Inferior parietal cortex (tissue), 1 donor: ENCODE data around the gene CLCN1.
"Not testable (repeated sequence)": the region's sequence is repeated elsewhere in the genome, so short reads cannot be mapped to it uniquely, and the experiment has no call there.

Experiments
- DNase-seq: peaks from one replicate; pipeline ENCODE4 v3.0.0-alpha.2; 2016; ENCODE audit errors: extremely low spot score

The CLCN1 gene

GRCh38 chr7:143384661-143385631 is 69.0 kb downstream of the CLCN1 start:
- DNase-seq = no peak

- DNase-seq = no peak
Measured at GRCh38 chr7:143385891-143386781, 70.2 kb downstream of the CLCN1 start.

DNA sequence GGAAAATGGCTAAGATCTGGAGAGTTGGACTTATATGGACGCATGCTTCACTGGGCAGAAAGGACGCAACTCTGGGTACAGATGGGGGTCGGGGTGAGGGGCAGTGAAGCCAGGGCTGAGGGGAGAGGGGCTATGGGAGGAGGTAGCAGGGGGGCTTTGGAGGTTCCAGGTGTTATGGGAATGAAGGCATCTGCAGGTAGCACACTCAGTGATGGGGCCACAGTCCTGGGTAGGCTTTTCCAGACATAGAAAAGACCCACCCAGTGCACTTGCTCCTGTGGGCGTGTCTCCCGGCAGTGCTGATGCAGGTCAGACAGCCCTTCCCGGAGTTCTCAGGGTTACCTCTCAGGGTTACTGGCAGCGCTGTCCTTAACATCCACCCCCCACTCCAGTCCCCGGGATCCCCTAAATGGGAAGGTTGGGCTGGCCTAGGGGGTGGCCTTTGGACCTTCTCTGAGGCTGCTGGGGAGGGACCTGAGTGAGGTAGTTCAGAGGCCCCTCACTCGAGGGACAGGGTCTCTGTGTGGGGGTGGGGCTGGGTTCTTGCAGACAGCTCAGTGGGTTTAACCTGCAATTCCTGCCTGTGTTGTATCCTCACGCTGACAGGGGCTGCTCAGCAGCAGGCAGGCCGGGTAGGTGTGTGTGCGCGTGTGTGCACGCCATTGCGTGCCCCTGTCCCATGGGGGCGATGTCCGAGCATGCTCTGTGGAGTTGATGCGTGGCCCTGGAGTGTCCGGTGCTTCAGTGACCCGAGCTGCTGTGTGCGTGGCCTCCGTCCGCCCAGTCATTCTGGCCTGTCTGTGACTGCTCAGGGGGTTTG is 71.5 kb downstream of the CLCN1 start:
- DNase-seq = no peak

DNA sequence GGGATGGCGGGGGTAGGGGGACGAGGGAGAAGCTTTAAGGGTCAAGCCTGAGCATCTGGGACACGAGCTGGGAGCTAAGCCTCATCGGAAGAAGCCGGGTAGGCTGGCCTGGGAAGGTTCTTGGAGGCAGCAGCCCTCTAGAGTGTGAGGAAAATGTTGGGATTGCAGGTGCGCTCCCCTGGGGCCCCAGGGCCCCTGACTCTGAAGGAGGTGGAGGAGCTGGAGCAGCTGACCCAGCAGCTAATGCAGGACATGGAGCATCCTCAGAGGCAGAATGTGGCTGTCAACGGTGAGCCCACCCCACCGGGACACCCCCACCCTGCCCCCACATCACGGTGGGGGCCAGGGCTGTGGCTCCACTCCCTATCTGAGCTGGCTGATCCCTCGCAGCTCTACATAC is 72.1 kb downstream of the CLCN1 start:
- no peak for DNase-seq

- no peak for DNase-seq
Measured at GRCh38 chr7:143388491-143389101, 72.7 kb downstream of the CLCN1 start.

GRCh38 chr7:143389316-143390103 is 73.6 kb downstream of the CLCN1 start:
- no peak for DNase-seq

- no peak for DNase-seq
Measured at GRCh38 chr7:143390104-143390772, 74.3 kb downstream of the CLCN1 start.

DNA sequence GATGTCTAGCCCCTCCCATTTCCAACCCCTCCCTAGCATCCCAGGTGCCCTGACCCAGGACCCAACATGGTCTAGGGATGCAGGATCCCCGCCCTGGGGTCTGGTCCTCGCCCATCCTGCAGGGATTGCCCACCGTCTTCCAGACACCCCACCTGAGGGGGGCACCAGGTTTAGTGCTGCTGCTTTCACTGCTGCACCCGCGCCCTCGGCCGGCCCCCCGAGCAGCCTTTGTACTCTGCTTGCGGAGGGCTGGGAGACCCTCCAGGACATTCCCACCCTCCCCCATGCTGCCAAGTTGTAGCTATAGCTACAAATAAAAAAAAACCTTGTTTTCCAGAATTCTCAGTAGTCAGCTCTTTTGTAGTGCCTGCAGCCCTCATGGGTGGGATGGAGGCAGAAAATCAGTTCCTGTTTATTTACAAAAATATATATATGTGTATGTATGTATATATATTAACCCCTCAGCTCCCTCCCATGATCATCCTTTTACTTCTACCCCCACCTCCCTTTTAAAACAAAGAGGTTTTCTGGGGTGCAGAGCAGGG is 74.9 kb downstream of the CLCN1 start:
- no peak for DNase-seq

GRCh38 chr7:143391462-143392404 is 75.8 kb downstream of the CLCN1 start:
- no peak for DNase-seq

- DNase-seq = not testable (repeated sequence)
Measured at GRCh38 chr7:143392427-143392826, 76.5 kb downstream of the CLCN1 start.

DNA sequence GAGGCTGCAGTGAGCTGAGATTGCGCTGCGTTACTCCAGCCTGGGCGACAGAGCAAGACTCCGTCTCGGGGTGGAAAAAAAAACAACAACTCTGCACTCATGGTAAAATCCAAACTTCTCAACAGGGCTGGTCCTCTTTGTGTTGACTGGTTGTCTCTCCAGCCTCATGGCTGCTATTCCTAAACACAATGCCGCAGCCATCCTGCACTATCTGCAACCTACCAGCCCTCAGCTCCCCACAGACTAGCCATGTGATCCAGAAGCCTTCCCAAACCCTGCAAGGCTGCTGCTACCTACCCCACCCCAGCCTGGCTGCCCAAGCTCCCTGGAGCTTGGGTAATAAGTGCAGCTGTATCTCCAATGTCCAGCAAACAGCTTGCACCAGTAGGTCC is 77.0 kb downstream of the CLCN1 start:
- DNase-seq = no peak

- no peak for DNase-seq
Measured at GRCh38 chr7:143393267-143394041, 77.5 kb downstream of the CLCN1 start.

DNA sequence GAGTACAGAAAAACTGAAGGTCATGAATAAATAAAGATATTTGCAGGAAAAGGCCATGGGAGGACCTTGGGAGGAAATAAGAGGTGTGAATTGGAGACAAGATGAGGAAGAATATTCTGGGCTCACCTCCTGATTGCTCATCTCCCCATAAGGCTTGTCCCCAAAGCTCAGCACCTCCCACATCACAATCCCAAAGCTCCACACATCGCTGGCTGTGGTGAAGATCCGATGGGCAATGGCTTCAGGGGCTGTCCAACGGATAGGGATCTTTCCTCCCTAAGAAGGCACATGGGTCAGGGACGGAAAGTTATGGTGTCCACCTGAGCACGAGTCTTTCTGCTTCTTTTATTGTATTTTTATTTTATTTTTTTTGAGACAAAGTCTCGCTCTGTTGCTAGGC is 78.2 kb downstream of the CLCN1 start:
- DNase-seq = no peak

DNA sequence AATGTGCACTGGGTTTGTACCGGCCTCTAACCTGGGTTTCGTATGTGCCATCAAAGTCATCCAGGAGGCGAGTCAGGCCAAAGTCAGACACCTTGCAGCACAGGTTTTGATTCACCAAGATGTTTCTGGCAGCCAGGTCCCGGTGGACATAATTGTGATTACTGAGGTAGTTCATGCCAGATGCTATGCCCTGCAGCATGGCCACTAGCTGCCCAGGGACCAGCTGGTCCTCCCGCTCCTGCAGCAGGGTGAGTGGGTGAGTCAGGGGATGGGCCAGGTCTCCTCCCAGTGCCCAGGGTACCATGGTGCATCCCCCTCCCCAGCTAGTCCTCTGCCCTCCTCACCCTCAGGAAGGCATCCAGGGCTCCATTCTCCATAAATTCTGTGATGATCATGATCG is 78.9 kb downstream of the CLCN1 start:
- DNase-seq = no peak

- no peak for DNase-seq
Measured at GRCh38 chr7:143395187-143396149, 79.6 kb downstream of the CLCN1 start.

- DNase-seq = no peak
Measured at GRCh38 chr7:143396182-143396581, 80.3 kb downstream of the CLCN1 start.
